Esophagus squamous epithelium (tissue), 4 donors: ENCODE results near the gene ARHGAP26.

Source experiments
- POLR2A ChIP-seq, 4 donors: fragments of 450-650 bp; IDR thresholded peaks; one replicate each; pipeline ENCODE4 v1.6.1; 2017; ENCODE audit warnings: antibody characterized with exemption in 4 of 4, mild to moderate bottlenecking in 4 of 4, moderate library complexity in 3 of 4
- TF ChIP-seq, protein P1 (sequence below), 6 experiments: fragments of 450-650 bp in 4 of 6; fragments of 200-600 bp in 2 of 6; sonication (generic) in 2 of 6; IDR thresholded peaks; one replicate each; pipeline ENCODE4 v1.5.1; 2016 to 2019; ENCODE audit warnings: antibody characterized with exemption in 6 of 6, mild to moderate bottlenecking in 4 of 6, moderate library complexity in 4 of 6

DNA sequence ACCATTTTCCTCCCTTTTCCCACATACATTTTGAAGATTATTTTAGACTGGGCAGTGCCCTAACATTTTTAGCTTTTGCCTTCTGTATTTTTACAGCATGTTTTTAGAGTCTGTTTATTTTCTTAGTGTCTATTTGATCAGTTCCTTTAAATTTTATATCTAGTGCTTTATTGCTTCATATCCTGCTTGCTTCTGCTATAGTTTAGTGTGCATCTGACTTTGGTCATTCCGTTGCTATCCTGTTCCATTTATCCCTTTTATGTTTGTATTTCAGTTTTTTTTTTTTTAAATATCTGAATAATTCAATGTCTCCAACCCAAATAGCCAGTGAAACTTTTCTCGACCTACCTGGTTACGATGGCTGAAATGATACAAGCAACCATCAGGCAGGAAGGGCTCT, 203.8 kb downstream of the ARHGAP26 start:
- TF ChIP-seq, protein P1, sequence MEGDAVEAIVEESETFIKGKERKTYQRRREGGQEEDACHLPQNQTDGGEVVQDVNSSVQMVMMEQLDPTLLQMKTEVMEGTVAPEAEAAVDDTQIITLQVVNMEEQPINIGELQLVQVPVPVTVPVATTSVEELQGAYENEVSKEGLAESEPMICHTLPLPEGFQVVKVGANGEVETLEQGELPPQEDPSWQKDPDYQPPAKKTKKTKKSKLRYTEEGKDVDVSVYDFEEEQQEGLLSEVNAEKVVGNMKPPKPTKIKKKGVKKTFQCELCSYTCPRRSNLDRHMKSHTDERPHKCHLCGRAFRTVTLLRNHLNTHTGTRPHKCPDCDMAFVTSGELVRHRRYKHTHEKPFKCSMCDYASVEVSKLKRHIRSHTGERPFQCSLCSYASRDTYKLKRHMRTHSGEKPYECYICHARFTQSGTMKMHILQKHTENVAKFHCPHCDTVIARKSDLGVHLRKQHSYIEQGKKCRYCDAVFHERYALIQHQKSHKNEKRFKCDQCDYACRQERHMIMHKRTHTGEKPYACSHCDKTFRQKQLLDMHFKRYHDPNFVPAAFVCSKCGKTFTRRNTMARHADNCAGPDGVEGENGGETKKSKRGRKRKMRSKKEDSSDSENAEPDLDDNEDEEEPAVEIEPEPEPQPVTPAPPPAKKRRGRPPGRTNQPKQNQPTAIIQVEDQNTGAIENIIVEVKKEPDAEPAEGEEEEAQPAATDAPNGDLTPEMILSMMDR (IDR thresholded peaks at IDR 0.05): no peak
- no peak for TF ChIP-seq POLR2A (IDR thresholded peaks at IDR 0.05)
